Measurements from ENCODE around the gene CCDC6. TPM values are rescaled to one million over a fixed set of nuclear protein-coding genes. Genes with fewer than 3 reads are reported as not detected.

CCDC6 gene
- polyA plus RNA-seq, 1 donor from 2014 or later = 20.1 TPM

DNA sequence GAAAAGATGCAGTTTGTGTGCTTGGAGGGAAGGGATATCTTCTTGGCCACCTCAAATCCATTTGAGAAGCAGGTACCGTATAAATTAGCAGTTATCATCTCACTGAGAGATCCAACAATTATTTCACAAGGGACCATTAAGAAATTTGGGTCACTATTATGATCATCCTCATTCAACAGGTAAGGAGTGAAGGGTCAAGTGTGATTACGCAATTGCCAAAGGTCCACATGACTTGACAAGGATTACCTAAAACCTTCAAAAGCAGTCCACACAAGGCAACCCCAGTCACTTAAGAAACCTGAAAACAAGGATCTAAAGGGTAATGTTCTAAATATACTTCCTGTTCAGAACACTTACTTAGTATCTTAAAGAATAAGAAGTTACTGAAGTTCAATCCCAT is 27.4 kb downstream of the CCDC6 start:
- Histone ChIP-seq H3K36me3 (ENCODE audit: insufficient read depth, low read length) (no peaks in the 10 kb centered on the region), H3K27ac (ENCODE audit: low read length) (no peak overlapping the region), H3K4me2 (ENCODE audit: low read length) (no peak overlapping the region), H3K9me2 (ENCODE audit: insufficient read depth, low read length) (no peaks in the 10 kb centered on the region), H3K27me3 (ENCODE audit: insufficient read depth, low read depth, low read length) (no peaks in the 10 kb centered on the region), H3K79me2 (replicated peaks; ENCODE audit: insufficient read depth, low read length) (peaks cover 26% of the 10 kb centered on the region), H3F3A (ENCODE audit: insufficient read depth, low read length, poor library complexity, severe bottlenecking) (no peaks in the 10 kb centered on the region), H3K4me3 (ENCODE audit: low read length) (no peak overlapping the region), H4K20me1 (ENCODE audit: insufficient read depth) (no peaks in the 10 kb centered on the region), H3K9me3 (ENCODE audit: low read length) (no peaks in the 10 kb centered on the region), H3K9ac (ENCODE audit: low read length) (no peak overlapping the region), H2AFZ (ENCODE audit: low read depth, low read length) (no peak overlapping the region)
- TF ChIP-seq EZH2 (IDR thresholded peaks at IDR 0.05; ENCODE audit: borderline replicate concordance, insufficient read depth, low read length, poor library complexity, severe bottlenecking) = no peak
- TF ChIP-seq POLR2AphosphoS5 (IDR thresholded peaks at IDR 0.05) = no peak
- no peak for TF ChIP-seq EP300 (conservative IDR thresholded peaks at IDR 0.05; ENCODE audit: poor library complexity, severe bottlenecking)
- TF ChIP-seq, protein P1, sequence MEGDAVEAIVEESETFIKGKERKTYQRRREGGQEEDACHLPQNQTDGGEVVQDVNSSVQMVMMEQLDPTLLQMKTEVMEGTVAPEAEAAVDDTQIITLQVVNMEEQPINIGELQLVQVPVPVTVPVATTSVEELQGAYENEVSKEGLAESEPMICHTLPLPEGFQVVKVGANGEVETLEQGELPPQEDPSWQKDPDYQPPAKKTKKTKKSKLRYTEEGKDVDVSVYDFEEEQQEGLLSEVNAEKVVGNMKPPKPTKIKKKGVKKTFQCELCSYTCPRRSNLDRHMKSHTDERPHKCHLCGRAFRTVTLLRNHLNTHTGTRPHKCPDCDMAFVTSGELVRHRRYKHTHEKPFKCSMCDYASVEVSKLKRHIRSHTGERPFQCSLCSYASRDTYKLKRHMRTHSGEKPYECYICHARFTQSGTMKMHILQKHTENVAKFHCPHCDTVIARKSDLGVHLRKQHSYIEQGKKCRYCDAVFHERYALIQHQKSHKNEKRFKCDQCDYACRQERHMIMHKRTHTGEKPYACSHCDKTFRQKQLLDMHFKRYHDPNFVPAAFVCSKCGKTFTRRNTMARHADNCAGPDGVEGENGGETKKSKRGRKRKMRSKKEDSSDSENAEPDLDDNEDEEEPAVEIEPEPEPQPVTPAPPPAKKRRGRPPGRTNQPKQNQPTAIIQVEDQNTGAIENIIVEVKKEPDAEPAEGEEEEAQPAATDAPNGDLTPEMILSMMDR (IDR thresholded peaks at IDR 0.05; ENCODE audit: poor library complexity, severe bottlenecking) = no peak
- TF ChIP-seq, protein P2, sequence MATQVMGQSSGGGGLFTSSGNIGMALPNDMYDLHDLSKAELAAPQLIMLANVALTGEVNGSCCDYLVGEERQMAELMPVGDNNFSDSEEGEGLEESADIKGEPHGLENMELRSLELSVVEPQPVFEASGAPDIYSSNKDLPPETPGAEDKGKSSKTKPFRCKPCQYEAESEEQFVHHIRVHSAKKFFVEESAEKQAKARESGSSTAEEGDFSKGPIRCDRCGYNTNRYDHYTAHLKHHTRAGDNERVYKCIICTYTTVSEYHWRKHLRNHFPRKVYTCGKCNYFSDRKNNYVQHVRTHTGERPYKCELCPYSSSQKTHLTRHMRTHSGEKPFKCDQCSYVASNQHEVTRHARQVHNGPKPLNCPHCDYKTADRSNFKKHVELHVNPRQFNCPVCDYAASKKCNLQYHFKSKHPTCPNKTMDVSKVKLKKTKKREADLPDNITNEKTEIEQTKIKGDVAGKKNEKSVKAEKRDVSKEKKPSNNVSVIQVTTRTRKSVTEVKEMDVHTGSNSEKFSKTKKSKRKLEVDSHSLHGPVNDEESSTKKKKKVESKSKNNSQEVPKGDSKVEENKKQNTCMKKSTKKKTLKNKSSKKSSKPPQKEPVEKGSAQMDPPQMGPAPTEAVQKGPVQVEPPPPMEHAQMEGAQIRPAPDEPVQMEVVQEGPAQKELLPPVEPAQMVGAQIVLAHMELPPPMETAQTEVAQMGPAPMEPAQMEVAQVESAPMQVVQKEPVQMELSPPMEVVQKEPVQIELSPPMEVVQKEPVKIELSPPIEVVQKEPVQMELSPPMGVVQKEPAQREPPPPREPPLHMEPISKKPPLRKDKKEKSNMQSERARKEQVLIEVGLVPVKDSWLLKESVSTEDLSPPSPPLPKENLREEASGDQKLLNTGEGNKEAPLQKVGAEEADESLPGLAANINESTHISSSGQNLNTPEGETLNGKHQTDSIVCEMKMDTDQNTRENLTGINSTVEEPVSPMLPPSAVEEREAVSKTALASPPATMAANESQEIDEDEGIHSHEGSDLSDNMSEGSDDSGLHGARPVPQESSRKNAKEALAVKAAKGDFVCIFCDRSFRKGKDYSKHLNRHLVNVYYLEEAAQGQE (IDR thresholded peaks at IDR 0.05; ENCODE audit: borderline replicate concordance) = no peak

DNA sequence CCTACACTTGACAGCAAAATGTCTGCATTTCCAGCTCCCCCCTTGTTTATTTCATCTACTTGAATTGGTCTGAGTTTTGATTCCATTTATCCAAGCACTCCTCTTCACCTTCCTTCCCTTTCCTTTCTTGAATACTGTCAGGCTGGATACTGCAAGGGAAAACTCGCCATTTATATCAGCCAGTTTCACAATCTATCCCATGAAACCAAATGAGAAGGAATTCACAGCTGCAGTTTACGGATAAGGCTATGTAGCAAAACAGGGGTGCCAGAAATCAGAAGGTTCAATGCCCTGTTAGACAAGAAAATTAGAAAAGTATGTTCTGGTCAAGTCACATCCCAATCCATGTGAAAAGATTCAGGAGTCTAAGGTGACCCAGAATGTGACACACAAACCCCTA is 28.1 kb downstream of the CCDC6 start:
- Histone ChIP-seq H3K36me3 (ENCODE audit: insufficient read depth, low read length) (no peaks in the 10 kb centered on the region), H3K4me3 (ENCODE audit: low read length) (no peak overlapping the region), H3K79me2 (replicated peaks; ENCODE audit: insufficient read depth, low read length) (peaks cover 26% of the 10 kb centered on the region), H3K4me2 (ENCODE audit: low read length) (no peak overlapping the region), H3K9ac (ENCODE audit: low read length) (no peak overlapping the region), H2AFZ (ENCODE audit: low read depth, low read length) (no peak overlapping the region), H3F3A (ENCODE audit: insufficient read depth, low read length, poor library complexity, severe bottlenecking) (no peaks in the 10 kb centered on the region), H4K20me1 (ENCODE audit: insufficient read depth) (no peaks in the 10 kb centered on the region), H3K27ac (ENCODE audit: low read length) (no peak overlapping the region), H3K9me2 (ENCODE audit: insufficient read depth, low read length) (no peaks in the 10 kb centered on the region), H3K27me3 (ENCODE audit: insufficient read depth, low read depth, low read length) (no peaks in the 10 kb centered on the region), H3K9me3 (ENCODE audit: low read length) (no peaks in the 10 kb centered on the region)
- TF ChIP-seq TAF1 (IDR thresholded peaks at IDR 0.05; ENCODE audit: low read depth) (no peak), MXI1 (conservative IDR thresholded peaks at IDR 0.05; ENCODE audit: poor library complexity, severe bottlenecking) (no peak), EP300 (conservative IDR thresholded peaks at IDR 0.05; ENCODE audit: poor library complexity, severe bottlenecking) (no peak), SMC3 (conservative IDR thresholded peaks at IDR 0.05; ENCODE audit: poor library complexity) (no peak), POLR2AphosphoS5 (IDR thresholded peaks at IDR 0.05) (no peak), RAD21 (conservative IDR thresholded peaks at IDR 0.05) (no peak), EZH2 (IDR thresholded peaks at IDR 0.05; ENCODE audit: borderline replicate concordance, insufficient read depth, low read length, poor library complexity, severe bottlenecking) (no peak)
- TF ChIP-seq, protein P2 (IDR thresholded peaks at IDR 0.05; ENCODE audit: borderline replicate concordance) = no peak
- TF ChIP-seq, protein P1 (IDR thresholded peaks at IDR 0.05; ENCODE audit: poor library complexity, severe bottlenecking) = no peak

All from neural cell (in vitro differentiated cells).